ENCODE measurements around the gene BBC3. TPM values are rescaled to one million over a fixed set of nuclear protein-coding genes. Genes with fewer than 3 reads are reported as not detected.

BBC3 gene
- polyA plus RNA-seq, 1 experiment, result 3.6 TPM

- peak within 1 kb of the TSS; percentile 81 for H3K4me3 ChIP-seq (ENCODE audit: low read depth, low read length)
- TF ChIP-seq CTCF (IDR thresholded peaks at IDR 0.05; ENCODE audit: low read depth, low read length), result no peak
- ChIA-PET POLR2A (interaction anchor here (0.6 to 2.9 kb wide), 11 partner anchors 10 to 161 kb away, joined by 3 to 24 read pairs (median 4); partner anchors contain the start of genes CCDC9, SAE1 and ZC3H4), CTCF (interaction anchor here (0.6 to 2.0 kb wide), 5 partner anchors 11 to 1319 kb away, joined by 3 to 10 read pairs (median 5); partner anchors contain the start of gene DHX34)
- no peaks in the 10 kb centered on the region for H3K27me3 ChIP-seq (ENCODE audit: control insufficient read depth, insufficient read depth, low read length)
- no peaks in the 10 kb centered on the region; the same call in 1 of the 2 replicates for H3K9me3 ChIP-seq (ENCODE audit: control insufficient read depth, insufficient read depth, low read length)
- H3K27ac ChIP-seq (ENCODE audit: low read depth, low read length), result peak within 1 kb of the TSS; percentile 97
- DNase-seq (ENCODE audit: low read depth, low spot score), result peak; percentile 79
Observed at GRCh38 chr19:47274071-47274890, 43.3 kb upstream of the BBC3 start, which contains the start of gene INAFM1. TSS of gene INAFM1 (plus strand) at chr19:47274885. CDS start at chr19:47274920, 35 bp downstream.

- H3K9me3 ChIP-seq (ENCODE audit: control insufficient read depth, insufficient read depth, low read length), result no peaks in the 10 kb centered on the region; the same call in 1 of the 2 replicates
- ChIA-PET POLR2A (interaction anchor here (0.6 to 2.9 kb wide), 7 partner anchors 9 to 86 kb away, joined by 3 to 24 read pairs (median 5); partner anchors contain the start of gene CCDC9), CTCF (interaction anchor here (0.6 to 1.1 kb wide), 3 partner anchors 12 to 1320 kb away, joined by 3 to 6 read pairs (median 4); no protein-coding TSS in a partner anchor)
- H3K27me3 ChIP-seq (ENCODE audit: control insufficient read depth, insufficient read depth, low read length), result no peaks in the 10 kb centered on the region
- peak overlapping the region; percentile 76 for H3K4me3 ChIP-seq (ENCODE audit: low read depth, low read length)
- DNase-seq (ENCODE audit: low read depth, low spot score), result peak; percentile 77
- peak overlapping the region; percentile 97 for H3K27ac ChIP-seq (ENCODE audit: low read depth, low read length)
- TF ChIP-seq CTCF (IDR thresholded peaks at IDR 0.05; ENCODE audit: low read depth, low read length), result no peak
Observed at GRCh38 chr19:47273313-47274070, 42.5 kb upstream of the BBC3 start.

GRCh38 chr19:47272448-47273312 lies 41.7 kb upstream of the BBC3 start:
- no peaks in the 10 kb centered on the region for H3K27me3 ChIP-seq (ENCODE audit: control insufficient read depth, insufficient read depth, low read length)
- no peak for TF ChIP-seq CTCF (IDR thresholded peaks at IDR 0.05; ENCODE audit: low read depth, low read length)
- peak overlapping the region; percentile 97 for H3K27ac ChIP-seq (ENCODE audit: low read depth, low read length)
- no peaks in the 10 kb centered on the region; the same call in 1 of the 2 replicates for H3K9me3 ChIP-seq (ENCODE audit: control insufficient read depth, insufficient read depth, low read length)
- ChIA-PET CTCF (interaction anchor here (1.4 kb wide), 1 partner anchor 76 kb away, joined by 4 read pairs; no protein-coding TSS in a partner anchor), POLR2A (interaction anchor here (0.6 to 2.7 kb wide), 3 partner anchors 10 to 22 kb away, joined by 3 to 9 read pairs (median 3); partner anchors contain the start of gene CCDC9)
- peak overlapping the region; percentile 76 for H3K4me3 ChIP-seq (ENCODE audit: low read depth, low read length)
- DNase-seq (ENCODE audit: low read depth, low spot score), result no peak

- no peak for DNase-seq (ENCODE audit: low read depth, low spot score)
- Histone ChIP-seq H3K9me3 (ENCODE audit: control insufficient read depth, insufficient read depth, low read length) (no peaks in the 10 kb centered on the region; the same call in 1 of the 2 replicates), H3K4me3 (ENCODE audit: low read depth, low read length) (no peak overlapping the region), H3K27me3 (ENCODE audit: control insufficient read depth, insufficient read depth, low read length) (no peaks in the 10 kb centered on the region), H3K27ac (ENCODE audit: low read depth, low read length) (no peak overlapping the region)
- ChIA-PET CTCF (interaction anchor here (1.4 kb wide), 1 partner anchor 77 kb away, joined by 4 read pairs; no protein-coding TSS in a partner anchor), POLR2A (interaction anchor here (0.8 to 2.7 kb wide), 2 partner anchors 10 to 15 kb away, joined by 3 to 9 read pairs; partner anchors contain the start of gene CCDC9)
- TF ChIP-seq CTCF (IDR thresholded peaks at IDR 0.05; ENCODE audit: low read depth, low read length), result no peak
Observed at GRCh38 chr19:47271949-47272348, 41.0 kb upstream of the BBC3 start.
